Hepatocyte (in vitro differentiated cells): ENCODE data around the gene CITED1.

ENCODE experiments used
- EZH2 ChIP-seq: fragments of 200-600 bp; sonication (generic); IDR thresholded peaks from 2 replicates; pipeline ENCODE4 v1.6.1; 2016; ENCODE audit warnings: antibody characterized with exemption, mild to moderate bottlenecking, borderline replicate concordance
- EZH2phosphoT487 ChIP-seq: fragments of 200-600 bp; sonication (generic); IDR thresholded peaks from one replicate; pipeline ENCODE4 v1.6.1; 2018; ENCODE audit warnings: antibody characterized with exemption, mild to moderate bottlenecking, low read depth, moderate library complexity; ENCODE audit not compliant: unreplicated experiment, severe bottlenecking
- TF ChIP-seq, protein P1 (sequence below): fragments of 200-600 bp; sonication (generic); IDR thresholded peaks from 2 replicates; pipeline ENCODE4 v1.5.1; 2016; ENCODE audit warnings: antibody characterized with exemption, mild to moderate bottlenecking; ENCODE audit not compliant: poor library complexity

DNA sequence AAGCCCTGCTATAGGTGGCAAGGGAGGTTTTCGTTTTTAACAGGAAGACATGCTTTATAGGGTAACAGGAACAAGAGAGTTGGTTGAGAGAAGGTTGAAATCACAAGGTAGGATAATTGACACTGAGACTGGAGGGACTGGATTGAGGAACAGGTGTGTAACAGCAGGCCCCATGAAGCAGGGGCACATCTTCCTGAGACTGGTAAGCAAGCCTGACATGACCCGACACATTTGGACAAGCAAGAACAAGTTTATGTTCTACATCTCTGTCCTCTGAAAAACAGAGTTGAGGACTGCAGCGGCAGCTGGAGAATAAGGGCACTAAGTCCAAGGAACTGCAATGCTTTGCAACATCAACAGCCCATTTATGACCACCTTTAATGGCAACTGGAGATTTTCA is 33.9 kb downstream of the CITED1 start:
- TF ChIP-seq, protein P1, sequence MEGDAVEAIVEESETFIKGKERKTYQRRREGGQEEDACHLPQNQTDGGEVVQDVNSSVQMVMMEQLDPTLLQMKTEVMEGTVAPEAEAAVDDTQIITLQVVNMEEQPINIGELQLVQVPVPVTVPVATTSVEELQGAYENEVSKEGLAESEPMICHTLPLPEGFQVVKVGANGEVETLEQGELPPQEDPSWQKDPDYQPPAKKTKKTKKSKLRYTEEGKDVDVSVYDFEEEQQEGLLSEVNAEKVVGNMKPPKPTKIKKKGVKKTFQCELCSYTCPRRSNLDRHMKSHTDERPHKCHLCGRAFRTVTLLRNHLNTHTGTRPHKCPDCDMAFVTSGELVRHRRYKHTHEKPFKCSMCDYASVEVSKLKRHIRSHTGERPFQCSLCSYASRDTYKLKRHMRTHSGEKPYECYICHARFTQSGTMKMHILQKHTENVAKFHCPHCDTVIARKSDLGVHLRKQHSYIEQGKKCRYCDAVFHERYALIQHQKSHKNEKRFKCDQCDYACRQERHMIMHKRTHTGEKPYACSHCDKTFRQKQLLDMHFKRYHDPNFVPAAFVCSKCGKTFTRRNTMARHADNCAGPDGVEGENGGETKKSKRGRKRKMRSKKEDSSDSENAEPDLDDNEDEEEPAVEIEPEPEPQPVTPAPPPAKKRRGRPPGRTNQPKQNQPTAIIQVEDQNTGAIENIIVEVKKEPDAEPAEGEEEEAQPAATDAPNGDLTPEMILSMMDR = no peak
- TF ChIP-seq EZH2 = no peak
- no peak for TF ChIP-seq EZH2phosphoT487
